Sigmoid colon (tissue), 4 donors: Measurements from ENCODE around the gene FIG4.

Experiments
- CTCF ChIP-seq, 4 experiments: fragments of 450-650 bp in 3 of 4; fragments of 200-600 bp in 1 of 4; IDR thresholded peaks; one replicate each; pipeline ENCODE4 v1.5.1; 2016 to 2019; ENCODE audit warnings: antibody characterized with exemption in 4 of 4, mild to moderate bottlenecking in 3 of 4, moderate library complexity in 2 of 4
- EP300 ChIP-seq, 4 donors: sonication (generic); formaldehyde crosslinking; IDR thresholded peaks; one replicate each; pipeline ENCODE4 v1.6.1; 2017; ENCODE audit warnings: antibody characterized with exemption in 4 of 4
- POLR2A ChIP-seq, 2 donors: fragments of 450-650 bp; IDR thresholded peaks; one replicate each; pipeline ENCODE4 v1.6.1; 2016; ENCODE audit warnings: antibody characterized with exemption in 2 of 2, mild to moderate bottlenecking in 2 of 2, moderate library complexity in 2 of 2

GRCh38 chr6:109714611-109715010, 23.5 kb downstream of the FIG4 start:
- TF ChIP-seq CTCF (IDR thresholded peaks at IDR 0.05) (no peak), POLR2A (IDR thresholded peaks at IDR 0.05) (no peak), EP300 (IDR thresholded peaks at IDR 0.05) (no peak)
